Endometrial microvascular endothelial cells (primary cell): Measurements from ENCODE around the gene ORMDL2. TPM values are rescaled to one million over a fixed set of nuclear protein-coding genes. Genes with fewer than 3 reads are reported as not detected.

Experiments used
- in situ Hi-C: cut with HindIII; loops from 2 replicates; pipeline ENCODE4 v1.10.0; 2017; ENCODE audit warnings: low sequenced_read_pairs, low pct_unique_long_range_greater_than_20kb; ENCODE audit errors: inconsistent ontology term
- total RNA-seq: library from RNA; depleted of rRNA; stranded (reverse); fragments of >200 nt; gene quantifications from one replicate; pipeline ENCODE4 v1.2.3, GENCODE V29; 2015; ENCODE audit errors: inconsistent ontology term

ORMDL2 gene, protein sequence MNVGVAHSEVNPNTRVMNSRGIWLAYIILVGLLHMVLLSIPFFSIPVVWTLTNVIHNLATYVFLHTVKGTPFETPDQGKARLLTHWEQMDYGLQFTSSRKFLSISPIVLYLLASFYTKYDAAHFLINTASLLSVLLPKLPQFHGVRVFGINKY
- total RNA-seq = 44.0 TPM

DNA sequence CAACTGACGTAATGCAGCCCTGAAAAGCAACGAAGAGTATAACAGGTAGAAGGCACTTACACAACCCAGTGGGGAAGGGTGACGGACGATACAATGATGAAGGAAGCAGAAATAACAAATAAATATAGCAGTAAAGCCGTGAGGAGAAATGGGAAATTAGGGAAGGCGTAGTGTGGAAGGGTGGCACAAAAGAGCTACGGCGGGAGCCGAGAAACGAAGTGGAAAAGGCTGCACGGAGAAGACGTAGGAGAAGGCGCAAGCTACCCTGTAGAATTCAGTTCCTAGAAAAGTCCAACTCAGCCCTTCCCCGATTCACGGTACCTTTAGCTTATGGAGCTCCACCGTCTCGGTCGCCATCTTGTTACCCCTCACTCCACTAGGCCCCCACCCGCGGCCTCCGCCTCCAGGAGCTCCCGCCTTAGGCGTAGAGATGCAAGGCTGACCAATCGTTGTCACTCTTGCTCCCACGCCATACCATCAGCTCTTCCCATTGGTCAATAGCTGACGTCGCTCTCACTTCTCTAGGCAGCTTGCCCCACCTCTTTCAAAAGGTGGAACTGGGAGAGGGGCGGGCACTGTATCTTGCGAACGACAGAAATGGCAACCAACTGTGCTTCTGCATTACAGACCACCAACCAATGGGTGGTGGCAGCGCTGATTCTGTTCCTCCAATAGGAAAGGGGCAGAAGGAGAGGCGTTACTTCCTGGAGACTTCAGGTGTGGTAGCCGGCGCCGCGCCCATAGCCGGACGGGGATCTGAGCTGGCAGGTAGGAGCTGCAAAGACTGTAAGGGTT lies at the start of gene ORMDL2, which contains the start of gene SARNP:
Gene ORMDL2 (plus strand): TSS at position 697 of the 795 bp plus-strand sequence. CDS start 959 bp downstream, outside the sequence.
Gene SARNP (minus strand): TSS at position 380 of the 795 bp plus-strand sequence. CDS start 23 bp downstream, at position 357.
- in situ Hi-C loops = no loop called here

DNA sequence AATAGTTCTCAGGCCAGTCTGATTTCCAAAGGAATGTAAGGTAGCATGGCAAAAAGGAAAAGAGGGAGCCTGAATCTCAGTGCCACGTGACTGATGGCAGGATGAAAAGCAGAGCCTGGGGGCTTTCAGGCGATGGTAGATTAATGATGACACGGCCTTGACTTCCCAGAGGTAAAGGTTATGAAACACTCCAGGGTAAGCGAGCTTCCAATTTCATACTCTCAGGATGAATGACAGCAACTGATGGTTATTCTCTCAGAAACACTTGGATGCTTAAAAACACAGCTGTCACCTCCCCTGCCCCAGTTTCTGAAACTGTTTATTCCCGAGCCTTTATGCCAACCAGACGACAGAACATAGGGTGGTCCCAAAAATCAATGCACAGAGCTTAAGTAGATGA lies 46.1 kb upstream of the ORMDL2 start:
- in situ Hi-C loops = no loop called here

DNA sequence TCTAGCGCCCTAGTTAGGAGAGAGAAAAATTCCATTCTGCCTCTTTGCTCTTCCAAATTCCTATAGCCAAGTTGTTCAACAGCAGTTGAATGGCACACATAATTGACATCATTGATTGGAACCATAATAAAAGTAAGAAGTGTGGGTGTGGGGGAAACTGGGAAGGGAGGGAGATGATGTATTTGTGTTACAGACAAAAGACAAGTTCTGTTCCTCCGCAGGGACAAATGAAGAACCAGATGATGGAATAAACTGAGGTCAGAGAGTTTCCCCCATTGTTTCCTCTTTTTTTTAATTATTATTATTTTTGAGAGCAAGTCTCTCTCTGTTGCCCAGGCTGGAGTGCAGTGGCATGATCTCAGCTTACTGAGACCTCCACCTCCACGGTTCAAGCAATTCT lies 40.0 kb upstream of the ORMDL2 start:
- in situ Hi-C loops = no loop called here

DNA sequence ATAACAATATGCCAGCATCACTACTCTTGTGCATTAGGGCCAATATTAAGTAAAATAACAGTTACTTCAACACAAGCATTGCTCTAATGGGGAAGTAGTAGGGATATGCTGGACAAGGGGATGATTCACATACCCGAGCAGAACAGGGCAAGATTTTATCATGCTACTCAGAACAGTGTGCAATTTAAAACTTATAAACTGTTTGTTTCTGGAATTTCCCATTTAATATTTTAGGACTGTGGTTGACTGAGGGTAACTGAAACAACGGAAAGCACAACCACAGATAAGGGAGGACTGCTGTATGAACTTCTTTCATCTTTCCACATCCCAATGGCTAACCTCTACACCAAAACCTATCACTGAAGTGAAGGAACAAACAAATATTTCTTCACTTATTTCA lies 37.2 kb upstream of the ORMDL2 start:
- in situ Hi-C loops = no loop called here

DNA sequence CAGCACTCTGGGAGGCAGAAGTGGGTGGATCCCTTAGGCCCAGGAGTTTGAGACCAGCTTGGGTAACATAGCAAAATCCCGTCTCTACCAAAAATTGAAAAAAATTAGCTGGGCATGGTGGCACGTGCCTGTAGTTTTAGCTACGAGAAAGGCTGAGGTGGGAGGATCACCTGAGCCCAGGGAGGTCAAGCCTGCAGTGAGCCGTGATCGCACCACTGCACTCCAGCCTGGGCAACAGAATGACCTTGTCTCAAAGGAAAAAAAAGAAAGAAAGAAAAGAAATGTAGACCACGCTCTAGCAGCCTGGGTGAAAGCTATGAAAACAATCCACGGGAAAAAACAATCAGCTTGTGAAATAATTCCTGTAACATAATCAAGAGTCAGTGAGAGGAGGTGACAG lies 29.3 kb upstream of the ORMDL2 start:
- in situ Hi-C loops = no loop called here

DNA sequence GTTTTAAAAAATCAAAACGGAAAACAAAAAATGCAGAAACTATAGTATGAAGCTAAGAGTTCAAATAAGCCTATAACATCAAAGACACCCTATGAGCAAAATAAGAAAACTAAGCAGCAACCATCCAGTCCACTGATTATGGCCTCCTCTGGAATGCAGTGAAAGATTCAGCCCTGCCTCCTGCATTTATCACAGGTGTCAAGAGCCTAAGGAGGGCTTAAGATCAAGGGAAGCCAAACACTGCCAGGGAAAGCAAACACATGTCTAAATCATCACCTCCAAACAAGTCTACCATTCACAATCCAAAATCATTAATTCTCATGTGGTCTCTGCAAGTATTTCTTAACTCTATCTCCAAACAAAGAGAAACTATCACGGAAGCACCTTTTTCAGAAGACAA lies 28.7 kb upstream of the ORMDL2 start:
- in situ Hi-C loops = no loop called here

DNA sequence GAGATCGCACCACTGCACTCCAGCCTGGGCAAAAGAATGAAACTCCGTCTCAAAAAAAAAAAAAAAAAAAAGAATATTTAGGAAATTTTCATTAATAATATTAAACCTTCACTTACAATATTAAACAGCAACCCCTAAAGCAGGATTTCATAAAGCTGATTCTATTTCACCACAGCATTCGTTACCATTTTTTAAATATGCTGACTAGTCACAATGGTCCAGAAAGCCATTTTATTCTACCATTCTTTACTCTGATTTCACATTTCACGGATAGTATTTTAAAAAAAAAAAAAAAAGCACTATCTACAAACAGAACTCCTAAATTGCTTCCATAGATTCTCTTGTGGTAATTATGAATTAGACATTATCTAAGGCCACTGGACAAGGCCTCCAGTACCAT lies 27.9 kb upstream of the ORMDL2 start:
- in situ Hi-C loops = no loop called here

DNA sequence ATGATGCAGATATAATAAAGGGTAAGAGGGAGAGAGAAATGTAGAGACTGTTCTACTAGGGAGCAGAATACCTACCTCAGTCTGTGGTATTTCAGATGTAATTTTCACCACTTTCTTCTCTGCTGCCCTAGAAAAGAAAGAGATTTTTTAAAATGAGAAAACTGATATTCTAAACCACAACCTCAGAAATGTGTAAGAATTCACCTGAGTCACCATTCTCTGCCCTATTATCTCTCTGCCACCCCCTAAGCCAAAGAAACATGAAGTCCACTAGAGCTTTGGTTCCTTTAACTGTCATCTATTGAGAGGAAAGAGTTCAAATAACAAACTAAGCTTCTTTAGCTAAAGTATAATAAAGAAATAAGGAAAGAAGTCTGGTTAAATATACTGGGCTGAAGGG lies 21.9 kb upstream of the ORMDL2 start:
- in situ Hi-C loops = no loop called here

DNA sequence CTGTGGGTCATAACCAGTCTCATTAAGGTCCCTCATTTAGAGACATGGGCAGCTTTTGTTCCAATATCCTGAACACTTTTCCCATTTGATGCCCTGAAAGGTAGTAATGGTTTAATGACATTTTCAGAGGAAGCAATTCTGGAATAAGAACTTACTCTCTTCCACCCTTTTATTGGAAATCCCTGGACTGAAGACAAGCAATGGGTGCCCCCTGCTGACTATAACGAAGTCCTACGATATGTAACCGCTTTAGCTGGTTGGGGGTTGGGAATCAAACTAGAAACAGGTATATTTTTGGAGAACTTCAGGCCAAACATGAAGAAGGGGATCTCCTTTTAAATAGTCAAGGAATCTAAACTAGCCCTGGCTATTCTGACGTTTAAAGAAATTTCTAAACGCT lies 20.8 kb upstream of the ORMDL2 start:
- in situ Hi-C loops = no loop called here

DNA sequence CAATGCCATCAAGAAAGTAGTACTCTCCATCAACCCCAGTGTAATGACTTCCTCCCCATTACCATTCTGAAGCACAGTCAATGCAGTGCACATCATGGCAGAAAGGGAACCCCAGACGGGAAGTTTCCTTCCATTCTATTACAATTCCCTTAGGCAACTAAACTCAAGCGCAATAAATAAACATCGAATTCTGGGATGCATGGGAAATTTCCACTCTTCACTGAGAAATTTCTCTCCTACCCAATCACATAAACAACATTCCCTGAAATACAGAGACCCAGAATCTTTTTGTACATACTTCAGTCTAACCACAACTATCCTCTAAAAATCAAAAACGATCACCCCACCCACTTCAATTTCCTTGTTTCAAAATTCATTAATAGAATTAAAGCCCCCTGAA lies 20.3 kb upstream of the ORMDL2 start:
- in situ Hi-C loops = no loop called here

DNA sequence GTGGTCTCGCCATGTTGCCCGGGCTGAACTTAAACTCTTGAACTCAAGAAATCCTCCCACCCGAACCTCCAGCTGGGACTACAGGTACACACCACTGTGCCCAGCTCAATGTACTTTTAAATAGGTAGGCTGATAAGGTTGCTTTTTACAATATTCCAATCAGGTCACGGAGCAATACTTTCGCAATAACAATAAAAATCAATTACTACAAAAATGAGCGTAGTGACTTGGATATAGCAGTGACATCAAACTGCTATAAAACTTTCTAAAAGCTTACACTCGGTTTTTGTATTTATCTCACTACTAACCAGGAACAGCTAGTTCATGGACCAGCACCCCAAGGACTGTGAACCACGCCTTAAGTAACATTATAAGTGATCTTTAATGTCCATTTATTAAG lies 10.9 kb upstream of the ORMDL2 start:
- in situ Hi-C loops = no loop called here

DNA sequence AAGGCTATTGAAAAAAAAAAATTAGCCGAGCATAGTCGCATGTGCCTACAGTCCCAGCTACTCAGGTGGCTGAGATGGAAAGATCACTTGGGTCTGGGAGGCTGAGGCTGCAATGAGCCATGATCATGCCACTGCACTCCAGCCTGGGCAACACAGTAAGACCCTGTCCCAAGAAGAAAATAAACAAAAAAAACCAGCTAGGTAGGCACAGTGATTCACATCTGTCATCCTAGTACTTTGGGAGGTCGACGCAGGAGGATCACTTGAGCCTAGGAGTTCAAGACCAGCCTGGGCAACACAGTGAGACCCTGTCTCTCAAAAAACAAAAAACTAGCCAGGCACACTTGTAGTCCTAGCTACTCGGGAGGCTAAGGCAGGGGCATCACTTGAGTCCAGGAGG lies 8.6 kb upstream of the ORMDL2 start:
- in situ Hi-C loops = no loop called here

DNA sequence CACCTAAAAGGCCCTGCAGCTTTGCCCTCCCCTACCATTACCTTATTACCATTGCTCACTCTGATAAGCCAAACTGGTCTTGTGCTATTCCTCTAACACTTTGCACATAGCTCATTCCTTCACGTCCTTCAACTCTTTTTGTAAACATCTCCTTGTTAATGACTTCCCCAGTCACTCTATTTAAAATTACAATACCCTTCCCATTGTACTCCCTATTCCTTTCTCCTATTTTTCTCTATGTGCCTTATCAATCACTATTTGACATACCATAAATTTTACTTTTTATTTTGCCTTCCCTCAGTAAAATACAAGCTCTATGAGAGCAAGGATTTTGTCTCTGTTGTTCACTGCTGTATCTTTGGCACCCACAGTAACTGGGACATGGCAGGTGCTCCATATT lies 5.8 kb upstream of the ORMDL2 start:
- in situ Hi-C loops = no loop called here

DNA sequence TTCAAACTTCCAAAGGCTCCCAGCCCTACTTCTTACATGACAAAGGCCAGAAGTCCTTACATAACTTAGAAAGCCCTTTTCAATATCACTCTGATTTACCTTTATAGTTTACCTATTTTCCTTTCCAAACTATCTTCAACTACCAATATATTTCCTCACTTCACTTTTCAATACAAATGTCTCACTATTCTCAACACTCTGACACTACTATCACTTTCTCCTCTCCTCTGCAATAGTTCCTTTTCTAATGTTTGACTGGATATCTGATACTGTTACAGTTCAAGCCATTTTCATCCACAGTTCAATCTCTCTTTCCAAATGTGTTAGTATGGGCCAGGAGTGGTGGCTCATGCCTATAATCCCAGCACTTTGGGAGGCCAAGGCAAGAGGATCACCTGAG lies 3.6 kb upstream of the ORMDL2 start:
- in situ Hi-C loops = no loop called here

DNA sequence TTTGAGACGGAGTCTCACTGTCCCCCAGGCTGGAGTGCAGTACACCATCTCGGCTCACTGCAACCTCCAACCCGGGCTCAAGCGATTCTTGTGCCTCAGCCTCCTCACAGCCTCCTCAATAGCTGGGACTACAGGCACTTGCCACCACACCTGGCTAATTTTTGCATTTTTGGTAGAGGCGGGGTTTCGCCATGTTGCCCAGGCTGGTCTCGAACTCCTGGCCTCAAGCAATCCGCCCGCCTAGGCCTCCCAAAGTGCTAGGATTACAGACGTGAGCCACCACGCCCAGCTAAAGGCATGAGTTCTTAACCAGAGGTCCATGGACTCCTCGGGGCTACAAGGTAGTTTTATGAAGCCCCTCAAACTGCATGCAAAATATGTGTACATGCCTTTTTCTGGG lies 2.4 kb upstream of the ORMDL2 start:
- in situ Hi-C loops = no loop called here

DNA sequence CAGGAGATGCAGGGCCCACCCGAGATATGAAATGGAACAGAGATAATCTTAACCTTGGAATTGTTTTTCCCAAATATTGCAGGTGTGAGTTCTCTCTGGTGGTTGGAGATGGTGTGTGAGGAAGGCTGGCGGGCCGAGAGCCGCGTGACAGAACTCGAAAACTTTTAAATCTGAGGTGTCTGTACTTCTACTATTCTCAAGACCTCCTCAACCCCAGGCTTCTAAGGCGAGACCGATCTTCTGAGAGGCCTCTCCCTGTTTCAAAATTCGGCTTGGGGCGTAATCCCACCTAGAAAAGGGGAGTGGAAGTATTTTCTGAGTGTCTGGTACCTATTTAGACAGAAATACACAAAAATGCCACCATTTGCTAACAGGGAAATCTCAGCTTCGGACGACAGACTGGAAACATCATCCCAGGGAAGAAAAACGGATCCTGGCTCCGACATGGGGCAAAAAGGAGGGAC lies 928 bp upstream of the ORMDL2 start:
- in situ Hi-C loops = no loop called here

DNA sequence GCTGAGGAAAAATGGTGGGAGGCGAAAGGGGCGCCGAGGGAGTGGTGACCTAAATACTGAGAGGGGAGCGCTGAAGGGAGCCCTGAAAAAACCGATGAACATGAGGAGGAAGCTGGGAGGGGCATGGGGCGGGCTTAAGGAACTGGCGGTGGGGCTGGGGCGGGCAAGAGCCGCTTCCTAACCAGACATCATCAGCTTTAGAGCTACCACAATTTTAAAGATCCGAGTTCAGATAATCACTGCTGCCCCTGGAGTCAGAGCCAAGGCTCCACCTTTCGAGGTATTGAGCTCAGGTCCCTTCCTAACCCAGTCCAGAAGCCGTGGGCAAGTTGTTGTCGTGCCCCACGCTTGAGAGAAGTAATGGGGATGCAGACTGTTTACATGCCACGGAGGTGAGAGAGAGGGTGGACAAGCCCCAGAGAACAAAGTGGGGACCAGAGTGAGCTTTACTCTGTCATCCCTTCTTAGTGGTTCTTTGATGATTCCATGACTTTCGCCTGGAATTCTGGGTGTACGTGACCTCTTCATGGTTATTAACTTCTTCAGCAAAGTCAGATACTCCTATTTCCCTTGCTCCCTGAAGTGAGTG lies 393 bp downstream of the ORMDL2 start:
- in situ Hi-C loops = no loop called here

DNA sequence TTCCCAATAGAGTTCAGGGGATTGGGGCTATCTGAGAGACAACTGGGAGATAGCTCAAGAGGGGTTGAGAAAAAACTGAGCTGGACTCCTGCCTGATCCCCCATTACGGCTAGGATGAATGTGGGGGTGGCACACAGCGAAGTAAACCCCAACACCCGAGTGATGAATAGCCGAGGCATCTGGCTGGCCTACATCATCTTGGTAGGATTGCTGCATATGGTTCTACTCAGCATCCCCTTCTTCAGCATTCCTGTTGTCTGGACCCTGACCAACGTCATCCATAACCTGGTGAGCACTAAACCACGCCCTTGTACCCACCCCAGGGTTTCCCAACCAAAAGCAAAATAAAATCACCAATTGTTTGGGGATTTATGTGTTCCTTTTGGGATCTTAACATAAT lies 1.0 kb downstream of the ORMDL2 start:
- in situ Hi-C loops = no loop called here

DNA sequence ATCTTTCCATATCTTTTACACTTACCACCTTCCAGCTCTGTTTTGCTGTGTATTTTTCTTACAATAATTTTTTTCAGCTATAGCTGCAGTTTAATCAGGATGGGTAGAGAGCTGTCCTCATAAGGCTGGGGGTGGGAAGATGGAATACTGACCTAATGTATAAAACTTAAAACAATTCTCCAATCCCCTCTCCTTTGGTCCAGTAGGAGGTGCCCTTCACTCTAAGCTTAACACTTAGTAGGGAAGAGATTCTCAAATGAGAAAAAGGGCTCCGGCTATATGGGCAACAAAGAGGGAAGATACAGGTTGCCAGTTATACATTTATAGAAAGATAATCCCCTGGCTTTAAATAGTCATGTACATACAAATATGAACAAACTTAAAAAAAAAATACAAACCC lies 2.8 kb downstream of the ORMDL2 start:
- in situ Hi-C loops = no loop called here

DNA sequence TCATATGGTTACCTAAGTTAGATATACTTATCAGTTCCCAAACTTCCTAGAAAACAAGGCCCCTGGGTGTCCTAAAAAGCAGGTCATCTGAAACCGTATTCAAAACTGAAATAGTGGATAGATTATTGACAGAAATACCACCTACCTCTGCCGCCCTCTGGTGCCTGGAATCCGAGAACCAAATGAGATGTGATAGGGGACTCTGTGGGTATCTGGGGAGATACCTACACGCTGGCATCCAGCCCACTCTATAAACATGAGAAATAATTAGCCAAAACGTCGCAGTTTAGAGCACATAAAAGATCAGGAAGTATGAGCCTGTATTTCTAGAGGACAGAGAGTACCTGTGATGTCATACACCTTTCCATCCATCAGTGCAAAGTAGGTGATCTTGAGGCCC lies 4.4 kb downstream of the ORMDL2 start:
- in situ Hi-C loops = no loop called here
